ENCODE results near the gene THRAP3. TPM values are rescaled to one million over a fixed set of nuclear protein-coding genes. Genes with fewer than 3 reads are reported as not detected.
"Not testable (repeated sequence)": the region's sequence is repeated elsewhere in the genome, so short reads cannot be mapped to it uniquely, and the experiment has no call there.

The THRAP3 gene
- total RNA-seq, 2 donors from 2014 or later: 64.3 to 66.4 TPM

- TF ChIP-seq CTCF (IDR thresholded peaks at IDR 0.05): no peak
- Histone ChIP-seq H3K9me3 (no peaks in the 10 kb centered on the region), H3K4me1 (peaks cover 0 to 18% of the 10 kb centered on the region in 2 donors), H3K4me3 (no peak overlapping the region), H3K36me3 (no peaks in the 10 kb centered on the region), H3K27me3 (no peaks in the 10 kb centered on the region), H3K27ac (no peak overlapping the region)
- no peak for DNase-seq (ENCODE audit: low spot score)
Measured at GRCh38 chr1:36212782-36213181, 11.5 kb upstream of the THRAP3 start.

- TF ChIP-seq CTCF (IDR thresholded peaks at IDR 0.05): peak in 1 of 2 donors; percentile 62
- H3K36me3 ChIP-seq: no peaks in the 10 kb centered on the region
- no peak overlapping the region for H3K4me3 ChIP-seq
- H3K4me1 ChIP-seq: peaks cover 0 to under 1% of the 10 kb centered on the region in 2 donors
- H3K9me3 ChIP-seq: no peaks in the 10 kb centered on the region
- no peak for DNase-seq (ENCODE audit: low spot score)
- no peaks in the 10 kb centered on the region for H3K27me3 ChIP-seq
- H3K27ac ChIP-seq: peak overlapping the region in 1 of 2 donors; percentile 25
Measured at GRCh38 chr1:36217670-36218069, 6.6 kb upstream of the THRAP3 start.

GRCh38 chr1:36221901-36222300, 2.3 kb upstream of the THRAP3 start:
- DNase-seq (ENCODE audit: low spot score); H3K4me3 ChIP-seq; H3K27ac ChIP-seq; H3K9me3 ChIP-seq; H3K36me3 ChIP-seq; H3K27me3 ChIP-seq: not testable (repeated sequence)
- H3K4me1 ChIP-seq: peaks cover 0 to 28% of the 10 kb centered on the region in 2 donors

GRCh38 chr1:36222481-36223380, 1.5 kb upstream of the THRAP3 start:
- no peak for TF ChIP-seq CTCF (IDR thresholded peaks at IDR 0.05)
- no peaks in the 10 kb centered on the region for H3K36me3 ChIP-seq
- H3K27ac ChIP-seq: peak overlapping the region; percentile 97 to 98
- no peaks in the 10 kb centered on the region for H3K9me3 ChIP-seq
- no peak for DNase-seq (ENCODE audit: low spot score)
- peak overlapping the region; percentile 41 to 67 for H3K4me3 ChIP-seq
- peaks cover 0 to 36% of the 10 kb centered on the region in 2 donors for H3K4me1 ChIP-seq
- no peaks in the 10 kb centered on the region for H3K27me3 ChIP-seq

GRCh38 chr1:36223381-36223995, 755 bp upstream of the THRAP3 start:
- no peaks in the 10 kb centered on the region for H3K36me3 ChIP-seq
- H3K27ac ChIP-seq: peak overlapping the region; percentile 97 to 98
- H3K27me3 ChIP-seq: no peaks in the 10 kb centered on the region
- H3K4me1 ChIP-seq: peaks cover 0 to 44% of the 10 kb centered on the region in 2 donors
- no peaks in the 10 kb centered on the region for H3K9me3 ChIP-seq
- no peak for TF ChIP-seq CTCF (IDR thresholded peaks at IDR 0.05)
- peak overlapping the region; percentile 41 to 67 for H3K4me3 ChIP-seq
- DNase-seq (ENCODE audit: low spot score): no peak

GRCh38 chr1:36224537-36225282, 467 bp downstream of the THRAP3 start:
- Histone ChIP-seq H3K9me3 (no peaks in the 10 kb centered on the region), H3K4me1 (peaks cover 0 to 46% of the 10 kb centered on the region in 2 donors), H3K4me3 (peak overlapping the region; percentile 67 to 81), H3K36me3 (peaks cover 4% of the 10 kb centered on the region), H3K27ac (peak overlapping the region; percentile 98), H3K27me3 (no peaks in the 10 kb centered on the region)
- peak in 1 of 2 donors; percentile 50 for TF ChIP-seq CTCF (IDR thresholded peaks at IDR 0.05)
- peak; percentile 89 for DNase-seq (ENCODE audit: low spot score)
